Measurements from ENCODE around the gene GALNT7. TPM values are rescaled to one million over a fixed set of nuclear protein-coding genes. Genes with fewer than 3 reads are reported as not detected.

GALNT7 gene
- total RNA-seq, 1 donor = 18.8 TPM

DNA sequence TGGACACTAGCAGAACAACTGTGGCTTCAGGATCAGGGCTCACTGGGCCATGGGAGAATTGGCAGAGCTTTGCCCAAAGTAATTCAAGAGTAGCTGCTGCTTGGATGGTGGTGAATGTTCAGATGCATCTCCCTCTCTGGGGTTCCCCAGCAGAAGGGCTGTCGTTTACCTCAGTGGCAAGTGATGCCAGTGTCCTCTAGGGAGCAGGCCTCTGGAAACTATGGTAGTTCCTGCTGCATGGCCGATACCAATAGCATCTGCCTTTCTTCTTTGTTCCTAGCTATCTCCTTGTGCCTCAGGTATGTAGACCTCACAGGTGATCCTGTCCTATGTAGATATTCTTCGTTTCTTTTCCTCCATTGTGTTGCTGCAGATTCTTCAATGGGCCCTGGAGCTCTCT, 139.2 kb downstream of the GALNT7 start:
- H3K4me1 ChIP-seq (ENCODE audit: insufficient read depth, low read length) = no peaks in the 10 kb centered on the region
- H3K79me2 ChIP-seq (ENCODE audit: insufficient read depth, low read length) = no peaks in the 10 kb centered on the region
- H3K4me2 ChIP-seq (ENCODE audit: insufficient read depth, low read length) = no peak overlapping the region
- no peak for DNase-seq (ENCODE audit: insufficient read length, low spot score, missing footprints)
- no peaks in the 10 kb centered on the region for H3K9me3 ChIP-seq (ENCODE audit: low read depth, low read length)
- TF ChIP-seq, protein P1, sequence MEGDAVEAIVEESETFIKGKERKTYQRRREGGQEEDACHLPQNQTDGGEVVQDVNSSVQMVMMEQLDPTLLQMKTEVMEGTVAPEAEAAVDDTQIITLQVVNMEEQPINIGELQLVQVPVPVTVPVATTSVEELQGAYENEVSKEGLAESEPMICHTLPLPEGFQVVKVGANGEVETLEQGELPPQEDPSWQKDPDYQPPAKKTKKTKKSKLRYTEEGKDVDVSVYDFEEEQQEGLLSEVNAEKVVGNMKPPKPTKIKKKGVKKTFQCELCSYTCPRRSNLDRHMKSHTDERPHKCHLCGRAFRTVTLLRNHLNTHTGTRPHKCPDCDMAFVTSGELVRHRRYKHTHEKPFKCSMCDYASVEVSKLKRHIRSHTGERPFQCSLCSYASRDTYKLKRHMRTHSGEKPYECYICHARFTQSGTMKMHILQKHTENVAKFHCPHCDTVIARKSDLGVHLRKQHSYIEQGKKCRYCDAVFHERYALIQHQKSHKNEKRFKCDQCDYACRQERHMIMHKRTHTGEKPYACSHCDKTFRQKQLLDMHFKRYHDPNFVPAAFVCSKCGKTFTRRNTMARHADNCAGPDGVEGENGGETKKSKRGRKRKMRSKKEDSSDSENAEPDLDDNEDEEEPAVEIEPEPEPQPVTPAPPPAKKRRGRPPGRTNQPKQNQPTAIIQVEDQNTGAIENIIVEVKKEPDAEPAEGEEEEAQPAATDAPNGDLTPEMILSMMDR (IDR thresholded peaks at IDR 0.05; ENCODE audit: extremely low read depth, low read depth, low read length) = no peak
- H3K27me3 ChIP-seq (ENCODE audit: insufficient read depth, low read length) = no peaks in the 10 kb centered on the region
- no peaks in the 10 kb centered on the region for H3K36me3 ChIP-seq (ENCODE audit: insufficient read depth, low read length)
- H3K4me3 ChIP-seq (ENCODE audit: insufficient read depth, low read length) = no peak overlapping the region
- no peak overlapping the region for H3K27ac ChIP-seq (ENCODE audit: low read depth, low read length)
- H4K20me1 ChIP-seq (ENCODE audit: insufficient read depth, low read length) = no peaks in the 10 kb centered on the region
- H2AFZ ChIP-seq (ENCODE audit: low read length) = no peak overlapping the region

DNA sequence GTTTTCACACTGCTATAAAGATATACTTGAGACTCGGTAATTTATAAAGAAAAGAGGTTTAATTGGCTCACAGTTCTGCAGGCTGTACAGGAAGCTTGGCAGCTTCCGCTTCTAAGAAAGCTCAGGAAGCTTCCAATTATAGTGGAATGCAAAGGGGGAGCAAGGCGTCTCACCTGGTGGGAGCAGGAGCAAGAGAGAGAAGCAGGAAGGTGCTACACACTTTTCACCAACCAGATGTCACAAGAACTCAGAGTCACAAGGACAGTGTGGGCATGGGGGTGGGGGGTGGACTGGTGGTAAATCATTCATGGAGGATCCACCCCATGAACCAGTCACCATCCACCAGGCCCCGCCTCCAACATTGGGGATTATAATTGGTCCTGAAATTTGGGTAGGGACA, 142.8 kb downstream of the GALNT7 start:
- H3K79me2 ChIP-seq (ENCODE audit: insufficient read depth, low read length) = no peaks in the 10 kb centered on the region
- H3K4me1 ChIP-seq (ENCODE audit: insufficient read depth, low read length) = no peaks in the 10 kb centered on the region
- H3K4me3 ChIP-seq (ENCODE audit: insufficient read depth, low read length) = no peak overlapping the region
- no peaks in the 10 kb centered on the region for H3K9me3 ChIP-seq (ENCODE audit: low read depth, low read length)
- TF ChIP-seq, protein P1 (IDR thresholded peaks at IDR 0.05; ENCODE audit: extremely low read depth, low read depth, low read length) = no peak
- H2AFZ ChIP-seq (ENCODE audit: low read length) = no peak overlapping the region
- H3K4me2 ChIP-seq (ENCODE audit: insufficient read depth, low read length) = no peak overlapping the region
- peaks cover 4% of the 10 kb centered on the region for H3K36me3 ChIP-seq (ENCODE audit: insufficient read depth, low read length)
- H3K27me3 ChIP-seq (ENCODE audit: insufficient read depth, low read length) = no peaks in the 10 kb centered on the region
- no peaks in the 10 kb centered on the region for H4K20me1 ChIP-seq (ENCODE audit: insufficient read depth, low read length)
- DNase-seq (ENCODE audit: insufficient read length, low spot score, missing footprints) = no peak
- no peak overlapping the region for H3K27ac ChIP-seq (ENCODE audit: low read depth, low read length)

DNA sequence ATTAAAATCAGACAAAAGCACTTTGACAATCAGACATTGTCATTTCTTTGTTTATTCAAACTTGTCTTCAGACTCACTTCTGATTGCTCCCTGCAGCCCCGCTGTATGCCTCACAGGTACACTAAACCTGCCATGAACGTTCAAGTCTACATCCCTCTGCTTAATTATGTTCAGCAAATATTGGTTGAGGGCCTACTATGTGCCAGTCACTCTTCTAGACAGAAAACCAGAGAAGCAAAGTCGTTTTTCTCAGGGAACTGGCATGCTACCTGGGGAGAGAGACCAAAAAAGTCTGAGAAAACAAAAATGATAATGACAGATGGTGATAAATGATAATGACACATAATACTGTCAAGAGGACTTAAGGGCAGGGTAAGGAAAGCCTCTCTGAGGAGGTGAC, 146.1 kb downstream of the GALNT7 start:
- Histone ChIP-seq H4K20me1 (ENCODE audit: insufficient read depth, low read length) (no peaks in the 10 kb centered on the region), H3K27ac (ENCODE audit: low read depth, low read length) (no peak overlapping the region), H3K36me3 (ENCODE audit: insufficient read depth, low read length) (peaks cover 4% of the 10 kb centered on the region), H3K27me3 (ENCODE audit: insufficient read depth, low read length) (no peaks in the 10 kb centered on the region), H3K4me2 (ENCODE audit: insufficient read depth, low read length) (no peak overlapping the region), H2AFZ (ENCODE audit: low read length) (no peak overlapping the region), H3K4me3 (ENCODE audit: insufficient read depth, low read length) (no peak overlapping the region), H3K79me2 (ENCODE audit: insufficient read depth, low read length) (no peaks in the 10 kb centered on the region), H3K9me3 (ENCODE audit: low read depth, low read length) (no peaks in the 10 kb centered on the region), H3K4me1 (ENCODE audit: insufficient read depth, low read length) (peaks cover 8% of the 10 kb centered on the region)
- DNase-seq (ENCODE audit: insufficient read length, low spot score, missing footprints) = no peak
- TF ChIP-seq, protein P1 (IDR thresholded peaks at IDR 0.05; ENCODE audit: extremely low read depth, low read depth, low read length) = no peak

DNA sequence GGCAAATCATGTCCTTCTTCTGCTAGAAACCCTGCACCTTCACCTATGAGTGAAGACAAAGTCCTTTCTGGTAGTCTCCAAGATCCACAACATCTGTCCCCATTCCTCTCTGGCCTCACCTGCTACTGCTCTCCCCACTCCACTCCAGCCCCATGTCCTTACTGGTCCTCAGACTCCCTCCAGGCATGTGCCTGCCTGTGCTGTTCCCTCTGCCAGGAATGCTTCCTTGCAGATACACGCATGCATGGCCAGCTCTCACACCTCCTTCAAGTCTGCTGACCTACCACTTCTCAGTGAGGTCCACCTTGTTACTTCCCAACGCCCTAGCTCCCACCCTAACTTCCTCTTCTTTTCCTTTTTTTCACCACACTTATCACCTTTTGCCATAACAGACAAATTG, 147.4 kb downstream of the GALNT7 start:
- H2AFZ ChIP-seq (ENCODE audit: low read length) = no peak overlapping the region
- peaks cover 4% of the 10 kb centered on the region for H3K36me3 ChIP-seq (ENCODE audit: insufficient read depth, low read length)
- no peaks in the 10 kb centered on the region for H3K79me2 ChIP-seq (ENCODE audit: insufficient read depth, low read length)
- no peak overlapping the region for H3K4me3 ChIP-seq (ENCODE audit: insufficient read depth, low read length)
- H4K20me1 ChIP-seq (ENCODE audit: insufficient read depth, low read length) = no peaks in the 10 kb centered on the region
- DNase-seq (ENCODE audit: insufficient read length, low spot score, missing footprints) = no peak
- no peak overlapping the region for H3K4me2 ChIP-seq (ENCODE audit: insufficient read depth, low read length)
- peaks cover 16% of the 10 kb centered on the region for H3K4me1 ChIP-seq (ENCODE audit: insufficient read depth, low read length)
- TF ChIP-seq, protein P1 (IDR thresholded peaks at IDR 0.05; ENCODE audit: extremely low read depth, low read depth, low read length) = no peak
- H3K9me3 ChIP-seq (ENCODE audit: low read depth, low read length) = no peaks in the 10 kb centered on the region
- H3K27me3 ChIP-seq (ENCODE audit: insufficient read depth, low read length) = no peaks in the 10 kb centered on the region
- no peak overlapping the region for H3K27ac ChIP-seq (ENCODE audit: low read depth, low read length)

Measured in osteoblast (primary cell).